Measurements from ENCODE around the gene KRTAP5-6.

DNA sequence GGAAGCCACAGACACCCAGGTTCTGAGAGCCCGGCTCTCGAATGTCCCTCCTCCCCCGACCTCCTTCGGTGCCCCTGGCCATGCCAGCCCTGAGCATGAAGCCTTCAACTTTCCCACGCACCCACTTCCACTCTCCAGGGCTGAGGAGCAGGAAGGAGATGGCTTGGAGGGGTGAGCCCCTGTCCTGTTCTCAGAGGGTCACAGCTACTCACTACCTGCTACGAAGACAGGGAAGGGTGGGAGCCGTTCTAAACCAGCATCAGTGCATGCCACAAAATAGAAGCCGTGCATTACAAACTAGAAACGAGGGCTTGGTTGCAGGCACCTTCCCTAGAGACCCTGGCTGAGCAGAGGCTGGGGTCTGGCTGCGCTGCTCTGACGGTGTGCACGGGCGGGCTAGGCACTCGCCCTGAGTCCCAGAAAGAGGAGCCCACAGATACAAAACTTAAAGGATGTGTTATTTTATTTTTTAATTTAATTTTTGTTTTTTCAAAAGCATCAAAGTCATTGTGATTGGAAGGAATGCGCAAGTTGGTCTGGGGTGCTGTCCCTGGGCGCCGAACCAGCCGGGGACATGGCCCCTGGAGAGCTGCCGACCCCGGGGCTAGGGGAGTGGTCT lies 4.2 kb upstream of the KRTAP5-6 start:
- TF ChIP-seq CTCF (tag by site-specific recombination; IDR thresholded peaks at IDR 0.05) (no peak), ZNF138 (tag by site-specific recombination; IDR thresholded peaks at IDR 0.05; ENCODE audit: borderline replicate concordance) (no peak), ZNF324 (tag by site-specific recombination; IDR thresholded peaks at IDR 0.05) (no peak), ZNF274 (IDR thresholded peaks at IDR 0.05; ENCODE audit: low read length) (no peak), ZNF274 (tag by site-specific recombination; IDR thresholded peaks at IDR 0.05; ENCODE audit: borderline replicate concordance) (no peak), ZNF311 (tag by site-specific recombination; IDR thresholded peaks at IDR 0.05; ENCODE audit: borderline replicate concordance) (no peak), ZNF777 (tag by site-specific recombination; IDR thresholded peaks at IDR 0.05; ENCODE audit: borderline replicate concordance) (no peak), ZNF48 (tag by site-specific recombination; IDR thresholded peaks at IDR 0.05) (no peak), ZBTB10 (tag by site-specific recombination; IDR thresholded peaks at IDR 0.05) (no peak), ZNF704 (tag by site-specific recombination; IDR thresholded peaks at IDR 0.05) (no peak), TCF7L2 (IDR thresholded peaks at IDR 0.05; ENCODE audit: borderline replicate concordance, low read depth, low read length) (no peak), PRDM1 (tag by site-specific recombination; IDR thresholded peaks at IDR 0.05) (no peak), ZNF112 (tag by site-specific recombination; IDR thresholded peaks at IDR 0.05) (no peak), ZNF501 (tag by site-specific recombination; IDR thresholded peaks at IDR 0.05) (no peak), ZNF549 (tag by site-specific recombination; IDR thresholded peaks at IDR 0.05) (no peak)
